GOT3 (cell line): ENCODE measurements around the gene PHKB.
"Not testable (repeated sequence)": the region's sequence is repeated elsewhere in the genome, so short reads cannot be mapped to it uniquely, and the experiment has no call there.

Experiments
- DNase-seq: peaks from one replicate; lab custom pipeline; 2025; ENCODE audit warnings: mixed read lengths; lab: John Stamatoyannopoulos, UW

PHKB gene

DNA sequence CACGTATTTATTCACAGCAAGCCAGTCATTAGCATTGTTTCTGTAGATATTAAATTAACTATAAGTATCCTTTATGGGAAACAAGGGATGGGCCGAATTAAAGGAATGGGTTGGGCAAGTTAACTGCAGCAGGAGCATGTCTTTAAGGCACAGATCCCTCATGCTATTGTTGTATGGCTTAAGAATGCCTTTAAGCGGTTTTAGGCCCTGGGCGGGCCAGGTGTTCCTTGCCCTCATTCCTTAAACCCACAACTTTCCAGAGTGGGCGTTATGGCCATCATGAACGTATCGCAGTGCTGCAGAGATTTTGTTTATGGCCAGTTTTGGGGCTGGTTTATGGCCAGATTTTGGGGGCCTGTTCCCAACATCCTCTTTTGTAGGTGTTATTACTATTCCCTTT lies 9.1 kb downstream of the PHKB start:
- DNase-seq = no peak

DNA sequence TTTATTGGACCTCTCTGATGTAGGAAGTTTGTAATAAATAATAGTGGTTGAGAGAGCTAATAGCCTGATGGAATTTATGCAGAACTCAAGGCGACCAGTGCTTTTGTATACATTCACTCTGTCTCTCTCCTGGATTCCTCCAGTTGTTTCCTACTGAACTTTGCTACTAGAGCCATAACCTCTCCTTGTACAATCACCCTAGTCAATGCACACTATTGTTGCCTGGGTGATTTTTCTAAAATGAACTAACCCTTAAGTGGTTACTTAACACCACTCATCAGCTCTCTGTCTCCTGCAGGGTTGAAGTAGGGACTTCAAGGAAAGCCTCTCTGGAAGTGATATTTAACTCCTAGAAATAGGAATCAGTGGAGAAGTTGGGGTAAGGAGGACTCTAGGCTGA lies 9.7 kb downstream of the PHKB start:
- no peak for DNase-seq

DNA sequence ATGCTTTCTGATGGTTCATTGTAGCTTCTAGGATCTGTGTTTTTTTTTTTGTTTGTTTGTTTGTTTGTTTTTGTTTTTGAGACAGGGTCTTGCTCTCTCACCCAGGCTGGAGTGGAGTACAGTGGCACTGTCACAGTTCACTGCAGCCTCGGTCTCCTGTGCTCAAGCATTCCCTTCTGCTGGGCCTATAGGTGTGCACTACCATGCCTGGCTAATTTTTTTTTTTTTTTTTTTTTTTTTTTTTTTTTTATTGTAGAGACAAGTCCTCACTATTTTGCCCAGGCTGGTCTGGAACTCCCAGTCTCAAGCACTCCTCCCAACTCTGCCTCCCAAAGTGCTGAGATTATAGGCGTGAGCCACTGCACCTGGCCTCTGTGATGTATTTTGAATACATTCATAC lies 11.9 kb downstream of the PHKB start:
- not testable (repeated sequence) for DNase-seq

DNA sequence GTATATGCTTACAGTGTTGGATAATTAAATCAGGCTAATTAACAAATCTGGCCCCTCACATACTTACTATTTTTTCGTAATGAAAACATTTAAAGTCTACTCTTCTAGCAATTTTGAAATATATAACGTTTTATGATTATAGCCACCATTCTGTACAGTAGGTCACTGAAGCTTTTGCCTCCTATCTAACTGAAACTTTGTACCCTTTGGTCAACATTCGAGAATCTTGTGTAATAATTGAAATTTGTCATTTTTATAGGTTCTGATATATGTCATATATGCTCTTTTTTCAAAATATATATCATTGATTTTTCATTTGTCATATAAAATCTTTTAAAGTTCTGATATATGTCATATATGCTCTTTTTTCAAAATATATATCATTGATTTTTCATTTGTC lies 12.7 kb downstream of the PHKB start:
- DNase-seq = no peak

DNA sequence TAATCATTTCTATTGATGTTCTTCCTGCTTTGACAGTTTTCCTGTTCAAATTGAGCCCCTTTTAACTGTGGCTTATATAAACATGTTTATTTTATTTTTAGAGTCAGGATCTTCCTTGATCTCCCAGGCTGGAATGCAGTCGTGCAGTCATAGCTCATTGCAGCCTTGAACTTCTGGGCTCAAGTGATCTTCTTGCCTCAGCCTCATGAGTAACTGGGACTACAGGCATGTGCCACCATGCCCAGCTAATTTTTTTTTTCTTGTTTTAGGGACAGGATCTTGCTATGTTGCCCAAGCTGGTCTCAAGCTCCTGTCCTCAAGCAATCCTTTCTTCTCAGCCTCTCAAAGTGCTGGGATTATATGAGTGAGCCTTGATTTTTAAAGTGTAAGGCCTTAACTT lies 14.7 kb downstream of the PHKB start:
- DNase-seq = no peak

DNA sequence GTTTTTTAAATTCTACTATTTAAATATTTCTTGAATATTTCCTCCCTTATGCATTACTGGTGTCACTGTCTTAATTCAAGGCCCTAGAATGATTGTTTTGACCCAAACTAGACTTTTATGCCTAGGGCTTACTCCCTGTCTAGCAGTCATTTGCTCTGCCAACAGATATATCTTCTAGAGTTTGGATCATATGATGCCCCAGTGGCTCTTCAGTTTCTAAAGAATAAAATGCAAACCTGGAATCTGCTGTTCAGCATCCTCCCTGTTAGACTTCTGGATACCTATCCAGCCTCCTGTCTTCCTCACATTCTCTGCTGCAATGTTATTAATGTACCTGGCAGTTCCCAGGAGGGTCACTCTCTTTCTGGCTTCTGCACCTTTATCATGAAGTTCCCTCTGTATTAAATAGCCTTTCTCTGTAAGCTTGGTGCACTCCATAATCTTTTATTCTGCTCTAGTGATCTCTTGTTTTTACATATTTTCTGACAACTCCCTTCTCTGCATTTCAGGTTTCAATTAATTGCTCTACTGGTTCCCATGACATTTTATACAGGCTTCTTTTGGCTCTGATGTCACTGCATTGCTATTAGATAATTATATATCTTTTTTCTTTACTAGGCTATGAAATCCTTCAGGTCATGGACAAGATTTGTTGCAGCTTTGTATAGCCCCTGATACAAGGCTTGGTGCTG lies 15.7 kb downstream of the PHKB start:
- no peak for DNase-seq

DNA sequence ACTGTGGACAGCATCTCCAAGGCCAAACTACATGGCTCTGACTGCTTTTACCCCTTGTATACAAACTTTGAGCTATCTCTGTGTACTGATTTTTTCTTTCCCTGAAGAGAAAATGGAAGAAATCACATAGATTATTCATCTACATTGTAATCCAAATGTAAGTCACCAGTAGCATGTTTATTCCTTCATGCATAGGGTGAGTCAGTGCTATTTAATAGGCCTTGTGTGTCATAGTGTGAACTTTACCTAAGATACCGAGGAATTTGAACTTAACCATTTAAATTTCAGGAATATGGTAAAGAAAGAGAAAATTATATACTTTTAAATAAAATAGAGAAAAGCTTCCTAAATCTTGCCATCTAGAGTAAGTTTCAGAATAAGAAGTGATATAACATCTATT lies 16.5 kb downstream of the PHKB start:
- no peak for DNase-seq

DNA sequence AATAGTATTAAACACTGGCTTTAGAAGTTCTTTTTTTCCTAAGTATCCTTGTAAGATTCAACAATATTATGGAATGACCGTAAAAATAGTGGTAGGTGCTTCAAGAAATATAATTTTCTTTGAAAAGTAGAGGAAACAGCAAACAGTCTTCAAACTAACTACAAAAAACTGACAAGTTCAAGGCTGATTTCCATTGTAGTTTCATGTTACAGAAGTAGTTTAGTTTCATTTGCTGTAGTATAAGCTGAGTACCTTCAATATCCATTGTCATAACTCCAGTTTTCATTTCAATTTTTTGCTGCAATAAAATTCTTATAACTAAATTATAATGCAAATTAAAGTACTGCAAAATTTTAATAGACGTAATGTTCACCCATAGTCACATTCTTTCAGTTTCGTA lies 19.3 kb downstream of the PHKB start:
- no peak for DNase-seq

DNA sequence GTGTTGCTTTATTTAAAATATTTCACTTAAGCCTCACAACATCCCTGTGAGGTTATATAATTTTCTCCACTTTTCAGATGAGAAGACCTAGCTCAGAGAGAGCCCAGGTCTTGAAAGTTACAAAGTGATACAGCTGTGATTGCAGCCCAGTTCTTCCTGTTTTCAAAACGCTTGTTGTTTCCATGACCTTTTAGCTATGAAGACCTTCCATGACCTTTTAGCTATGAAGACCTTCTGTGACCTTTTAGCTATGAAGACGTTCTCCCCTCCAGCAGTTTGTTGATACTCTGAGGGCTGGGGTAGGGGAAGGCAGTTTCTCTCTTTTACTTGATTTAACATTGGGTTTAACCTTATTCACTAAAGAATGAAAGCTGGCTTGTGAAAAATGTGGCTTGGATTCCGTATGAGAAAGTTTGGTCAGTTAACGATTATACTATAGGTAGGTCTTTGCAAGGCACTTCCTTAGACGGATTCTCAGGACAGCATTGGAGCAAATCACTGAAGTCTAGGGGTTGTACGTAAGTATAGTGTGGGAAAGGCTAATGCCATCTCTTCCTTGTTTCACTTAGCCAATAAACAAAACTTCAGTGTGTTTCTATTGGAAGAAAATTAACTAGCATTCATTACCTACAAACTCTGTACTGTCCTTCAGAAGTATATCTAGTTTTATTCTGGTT lies 20.7 kb downstream of the PHKB start:
- no peak for DNase-seq

DNA sequence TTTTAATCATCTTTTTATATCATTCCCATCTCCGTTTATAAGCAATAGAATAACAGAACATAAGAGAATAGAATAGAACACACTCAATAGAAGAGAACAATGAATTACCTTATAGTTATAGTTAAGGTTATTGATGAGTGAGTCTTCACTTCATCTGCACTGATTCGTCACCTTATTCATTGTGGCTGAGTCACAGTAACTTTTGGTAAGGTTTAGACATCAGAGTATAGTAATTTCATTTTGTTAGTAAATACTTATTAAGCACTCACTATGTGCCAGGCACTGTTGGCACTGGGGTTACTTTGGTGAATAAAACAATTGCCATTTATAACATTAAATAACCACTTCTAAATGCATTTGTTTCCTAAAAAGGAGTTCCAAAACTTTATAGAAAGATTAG lies 22.5 kb downstream of the PHKB start:
- DNase-seq = no peak

DNA sequence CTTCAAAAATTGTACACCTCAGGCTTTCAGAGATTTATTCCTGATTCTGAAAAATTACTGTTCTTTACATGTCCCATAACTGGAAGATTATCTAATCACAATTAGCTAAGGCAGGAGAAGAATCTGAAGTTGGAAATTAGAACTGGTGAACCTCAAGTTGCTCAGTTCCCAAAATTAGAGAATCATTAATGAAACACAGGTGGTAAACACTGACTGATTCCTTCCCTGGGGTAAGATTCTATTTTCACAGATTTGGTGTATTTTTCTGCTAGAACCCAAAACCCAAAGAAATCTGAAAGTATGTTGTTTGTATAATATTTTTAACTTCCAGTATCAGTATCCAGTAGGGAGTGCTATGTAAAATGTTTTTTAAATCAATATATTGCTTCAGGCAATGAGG lies 25.7 kb downstream of the PHKB start:
- no peak for DNase-seq

DNA sequence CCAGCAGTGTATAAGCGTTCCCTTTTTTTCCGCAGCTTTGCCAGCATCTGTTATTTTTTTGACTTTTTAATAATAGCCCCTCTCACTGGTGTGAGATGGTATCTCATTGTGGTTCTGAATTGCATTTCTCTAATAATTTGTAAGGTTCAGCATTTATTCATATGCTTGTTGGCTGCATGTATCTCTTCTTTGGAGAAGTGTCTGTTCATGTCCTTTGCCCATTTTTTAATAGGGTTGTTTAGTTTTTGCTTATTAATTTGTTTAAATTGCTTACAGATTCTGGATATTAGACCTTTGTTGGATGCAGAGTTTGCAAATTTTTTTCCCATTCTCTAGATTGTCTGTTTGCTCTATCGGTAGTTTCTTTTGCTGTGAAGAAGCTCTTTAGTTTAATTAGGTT lies 26.9 kb downstream of the PHKB start:
- DNase-seq = no peak

DNA sequence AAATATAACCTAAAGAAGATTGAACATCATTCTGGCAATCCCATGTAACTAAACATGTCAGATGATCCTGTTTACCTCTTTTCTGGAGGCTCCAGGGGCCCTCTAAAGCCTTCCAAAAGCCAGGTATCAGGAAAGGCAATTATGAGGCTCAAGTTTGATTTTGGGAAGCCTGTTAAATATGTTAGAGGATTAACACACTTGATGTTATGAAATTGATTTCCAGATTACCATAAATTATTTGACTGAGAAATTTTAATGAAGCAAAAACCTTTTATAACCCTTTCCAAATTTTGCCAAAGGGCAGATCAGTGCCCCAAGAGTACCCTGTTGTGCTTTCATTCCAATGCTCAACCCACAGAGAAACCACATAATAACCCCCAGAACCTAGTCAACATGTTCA lies 29.3 kb downstream of the PHKB start:
- DNase-seq = no peak

DNA sequence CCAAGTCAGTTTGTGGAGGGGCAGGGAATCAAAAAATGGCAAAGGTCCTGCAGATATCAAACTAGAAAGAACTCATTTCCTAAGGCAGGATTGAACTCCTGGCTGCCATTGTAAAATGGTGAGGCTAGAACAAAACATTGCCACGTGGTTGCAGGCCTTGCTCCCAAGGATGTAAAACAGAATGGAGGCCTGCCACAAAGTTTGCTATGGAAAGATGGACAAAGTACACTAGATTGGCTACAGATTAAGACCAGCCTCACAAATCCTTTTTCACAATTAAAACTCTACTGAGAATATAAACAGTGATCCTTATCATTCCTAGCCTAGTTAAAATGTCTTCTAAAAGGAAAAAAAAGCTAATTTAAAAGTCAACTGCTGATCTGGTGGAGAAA lies 30.9 kb downstream of the PHKB start:
- no peak for DNase-seq

DNA sequence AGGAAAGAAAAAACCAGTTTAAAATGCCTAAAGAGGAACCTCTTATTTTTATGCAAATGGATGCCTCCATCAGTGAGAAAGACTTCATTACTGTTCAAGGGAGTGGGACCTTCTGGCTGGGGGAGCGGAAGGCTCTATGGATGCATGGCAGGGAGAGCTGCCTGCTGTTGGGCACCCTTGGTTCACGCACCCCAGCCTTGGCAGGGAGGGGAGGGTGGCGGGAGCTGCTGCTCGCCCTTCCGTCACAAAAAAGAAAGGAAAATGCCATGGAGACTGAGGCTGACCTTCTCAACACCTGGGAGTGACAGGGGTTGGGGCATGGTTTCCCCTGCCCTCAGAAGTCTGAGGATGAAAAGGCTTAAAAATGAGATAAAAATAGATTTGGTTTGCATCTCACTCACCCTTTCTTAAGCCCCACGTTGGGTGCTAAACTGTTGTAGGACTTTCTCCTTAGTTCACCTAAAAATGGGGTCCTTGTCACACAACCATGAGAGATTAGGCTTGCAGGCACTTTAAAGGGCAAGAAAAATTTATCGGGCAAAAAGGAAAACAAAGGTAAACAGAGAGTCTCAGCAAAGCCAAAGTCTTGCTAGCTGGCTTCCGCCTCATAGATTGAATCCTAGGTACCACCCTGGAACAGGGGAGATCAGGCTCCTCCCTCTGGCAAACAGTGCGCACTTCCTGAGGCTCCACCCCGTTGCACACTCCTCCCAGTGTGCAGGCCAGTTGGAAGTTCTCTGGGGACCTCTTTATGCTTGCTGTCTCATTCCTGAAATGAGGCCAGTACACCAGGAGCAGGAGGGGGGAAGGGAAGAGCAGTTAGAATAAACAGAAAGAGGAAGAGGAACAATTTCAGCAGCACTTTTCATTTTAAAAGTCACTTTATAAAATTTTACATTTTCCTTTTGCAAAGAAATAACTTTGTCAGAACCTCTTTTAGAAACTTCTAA lies 31.6 kb downstream of the PHKB start:
- no peak for DNase-seq

DNA sequence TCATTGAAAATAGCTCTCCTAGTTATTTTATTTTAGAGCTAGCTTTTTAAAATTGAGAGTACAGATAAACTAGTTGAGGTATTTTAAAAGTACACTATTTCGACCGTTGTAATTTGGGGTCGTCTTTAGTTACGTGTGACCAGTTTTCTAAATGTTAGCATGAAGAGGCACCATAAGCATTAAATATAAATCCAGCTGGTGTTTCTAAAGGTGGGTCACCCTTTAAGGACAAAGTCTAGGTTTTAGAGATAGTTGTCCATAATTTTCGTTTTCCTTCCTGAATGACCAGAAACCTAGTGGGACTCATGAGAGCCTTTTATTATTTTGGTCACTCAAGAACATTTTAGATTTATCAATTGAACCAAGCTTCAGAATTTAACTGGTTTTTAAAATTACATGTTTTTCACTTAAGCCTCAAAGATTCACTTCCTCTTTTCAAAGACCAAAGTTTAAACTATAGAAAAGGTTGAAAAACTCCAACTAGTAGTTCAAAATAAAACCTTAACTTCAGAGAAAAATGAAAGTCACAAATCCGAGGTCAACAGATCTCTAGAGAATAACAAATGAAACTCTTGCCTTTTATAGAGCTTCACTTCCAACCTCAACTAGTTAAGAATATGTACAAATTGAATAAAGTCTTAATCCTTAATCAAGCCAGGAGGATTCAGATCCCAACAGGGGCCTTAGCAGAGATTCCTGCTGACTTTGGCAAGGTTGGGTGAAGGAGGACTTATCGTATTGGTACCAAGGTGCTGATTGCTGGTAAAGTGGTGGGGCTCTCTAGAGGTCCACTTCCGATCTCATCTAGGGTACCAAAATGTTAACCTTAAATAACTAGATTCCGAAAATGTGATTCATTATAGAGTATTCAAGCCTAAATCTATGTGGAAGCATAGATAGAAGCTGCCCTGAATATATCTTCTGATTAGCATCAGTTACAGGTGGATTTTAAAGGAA lies 32.5 kb downstream of the PHKB start:
- no peak for DNase-seq

DNA sequence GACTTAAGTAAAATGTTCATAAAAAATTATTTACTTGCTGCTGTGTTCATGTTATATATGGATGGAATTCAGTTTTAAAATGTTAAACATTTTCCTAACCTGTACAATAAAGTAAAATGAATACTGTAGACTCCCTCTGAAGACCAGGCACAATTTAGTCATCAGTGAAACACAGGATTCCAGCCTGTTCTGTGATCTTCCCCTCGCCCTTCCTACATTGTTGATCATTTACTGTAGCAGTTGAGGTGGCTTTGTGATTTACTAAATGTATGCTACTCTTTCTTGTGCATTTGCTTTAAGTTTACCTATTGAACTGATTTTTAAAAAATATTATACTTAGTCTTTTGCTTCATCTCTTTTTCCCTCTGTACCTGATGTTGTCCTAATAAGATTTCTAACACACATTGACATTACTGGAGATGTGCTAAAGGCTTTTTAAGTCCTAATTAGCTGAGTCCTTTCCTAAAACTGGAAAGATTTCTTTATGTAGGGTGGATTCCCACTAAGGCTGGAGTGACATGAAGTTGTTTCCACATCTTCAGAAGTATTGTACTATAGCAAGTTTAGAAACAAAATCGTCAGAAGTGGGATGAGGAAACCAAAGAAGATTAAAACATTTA lies 38.1 kb downstream of the PHKB start:
- DNase-seq = no peak

DNA sequence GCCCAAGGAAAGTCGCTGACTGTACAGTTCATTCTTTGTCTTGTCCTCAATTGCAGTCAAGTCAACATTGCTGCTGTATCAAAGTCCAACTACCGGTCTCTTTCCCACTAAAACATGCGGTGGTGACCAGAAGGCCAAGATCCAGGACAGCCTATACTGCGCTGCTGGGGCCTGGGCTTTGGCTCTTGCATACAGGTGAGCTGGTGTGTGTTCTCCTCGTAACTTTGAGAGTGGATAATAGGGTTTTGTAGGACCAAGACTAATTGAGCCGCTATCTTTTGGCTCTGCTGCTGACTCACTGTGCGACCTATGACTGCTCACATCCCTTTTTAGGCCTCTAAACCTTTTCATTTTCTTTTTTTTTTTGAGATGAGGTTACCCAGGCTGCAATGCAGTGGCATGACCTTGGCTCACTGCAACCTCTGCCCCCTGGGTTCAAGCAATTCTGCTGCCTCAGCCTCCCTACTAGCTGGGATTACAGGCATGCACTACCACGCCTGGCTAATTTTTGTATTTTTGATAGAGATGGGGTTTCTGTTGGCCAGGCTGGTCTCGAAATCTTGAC lies 38.7 kb downstream of the PHKB start:
- no peak for DNase-seq

DNA sequence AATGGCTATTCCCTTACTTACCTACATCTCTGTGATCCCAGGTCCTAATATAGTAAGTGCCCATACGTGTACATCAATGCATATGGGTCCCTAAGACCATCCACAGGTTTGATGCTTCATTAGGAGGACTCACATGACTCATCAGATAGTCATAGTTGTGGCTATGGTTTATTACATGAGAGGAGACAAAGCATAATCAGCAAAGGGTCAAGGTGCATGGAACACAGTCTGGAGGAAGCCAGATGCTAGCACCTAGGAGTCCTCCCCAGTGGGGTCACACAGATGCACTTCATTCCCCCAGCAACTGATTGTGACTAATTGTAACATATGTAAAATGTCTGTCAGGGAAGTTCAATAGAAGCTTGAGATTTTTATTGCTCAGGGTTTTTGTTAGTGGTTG lies 42.8 kb downstream of the PHKB start:
- DNase-seq = no peak

DNA sequence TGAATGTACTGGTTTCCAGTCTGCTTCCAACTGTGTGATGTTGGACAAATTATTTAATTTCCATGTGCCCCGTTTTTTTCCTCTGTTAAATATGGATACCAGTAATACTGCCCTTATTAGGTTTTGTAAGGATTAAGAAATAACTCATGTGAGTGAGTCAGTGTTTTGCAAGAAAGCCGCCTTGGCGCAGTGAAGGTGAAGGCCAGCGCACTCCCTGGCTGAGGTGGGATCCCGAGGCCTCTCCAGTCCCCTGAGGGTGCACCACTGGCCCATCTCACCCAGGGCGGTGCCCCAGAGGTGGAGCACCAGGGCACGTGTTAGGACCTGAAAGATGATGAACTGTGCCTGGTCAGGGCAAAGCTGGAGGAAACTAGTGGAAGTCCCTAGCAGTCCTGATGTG lies 43.5 kb downstream of the PHKB start:
- no peak for DNase-seq

DNA sequence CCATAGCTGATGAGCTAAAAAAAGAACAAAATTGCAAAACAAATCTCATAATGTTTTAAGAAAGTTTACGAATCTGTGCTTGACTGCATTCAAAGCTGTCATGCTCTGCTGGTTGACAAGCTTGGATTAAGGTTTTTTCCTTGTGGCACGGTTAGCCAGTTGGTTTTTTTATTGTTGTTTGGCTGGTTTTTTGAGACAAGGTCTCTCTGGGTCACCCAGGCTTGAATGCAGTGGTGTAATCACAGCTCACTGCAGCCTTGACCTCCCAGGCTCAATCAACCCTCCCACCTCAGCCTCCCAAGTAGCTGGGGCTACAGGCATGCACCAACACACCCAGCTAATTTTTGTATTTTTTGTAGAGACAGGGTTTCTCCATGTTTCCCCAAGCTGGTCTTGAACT lies 45.7 kb downstream of the PHKB start:
- no peak for DNase-seq
